ENCODE results near the gene UROC1.

GRCh38 chr3:126488886-126489569 is 28.5 kb downstream of the UROC1 start:
- no peak for TF ChIP-seq MAZ (IDR thresholded peaks at IDR 0.05; ENCODE audit: borderline replicate concordance, low read depth, low read length)
- TF ChIP-seq CTCF (conservative IDR thresholded peaks at IDR 0.05; ENCODE audit: low read depth, low read length) = no peak
- no peak for TF ChIP-seq POLR2A (IDR thresholded peaks at IDR 0.05; ENCODE audit: low read depth, low read length)
- TF ChIP-seq RAD21 (IDR thresholded peaks at IDR 0.05; ENCODE audit: low read length) = no peak
- TF ChIP-seq, protein P1, sequence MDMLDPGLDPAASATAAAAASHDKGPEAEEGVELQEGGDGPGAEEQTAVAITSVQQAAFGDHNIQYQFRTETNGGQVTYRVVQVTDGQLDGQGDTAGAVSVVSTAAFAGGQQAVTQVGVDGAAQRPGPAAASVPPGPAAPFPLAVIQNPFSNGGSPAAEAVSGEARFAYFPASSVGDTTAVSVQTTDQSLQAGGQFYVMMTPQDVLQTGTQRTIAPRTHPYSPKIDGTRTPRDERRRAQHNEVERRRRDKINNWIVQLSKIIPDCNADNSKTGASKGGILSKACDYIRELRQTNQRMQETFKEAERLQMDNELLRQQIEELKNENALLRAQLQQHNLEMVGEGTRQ (IDR thresholded peaks at IDR 0.05; ENCODE audit: low read depth, low read length) = no peak
- no peak for TF ChIP-seq MXI1 (IDR thresholded peaks at IDR 0.05; ENCODE audit: borderline replicate concordance, low read depth, low read length)
- TF ChIP-seq MAFK (IDR thresholded peaks at IDR 0.05; ENCODE audit: low read depth, low read length) = no peak
- TF ChIP-seq FOS (IDR thresholded peaks at IDR 0.05; ENCODE audit: low read depth, low read length) = no peak
- no peak for TF ChIP-seq RFX5 (IDR thresholded peaks at IDR 0.05; ENCODE audit: low read depth, low read length)
- no peak for TF ChIP-seq SMC3 (IDR thresholded peaks at IDR 0.05; ENCODE audit: low read depth, low read length)
- TF ChIP-seq, protein P2, sequence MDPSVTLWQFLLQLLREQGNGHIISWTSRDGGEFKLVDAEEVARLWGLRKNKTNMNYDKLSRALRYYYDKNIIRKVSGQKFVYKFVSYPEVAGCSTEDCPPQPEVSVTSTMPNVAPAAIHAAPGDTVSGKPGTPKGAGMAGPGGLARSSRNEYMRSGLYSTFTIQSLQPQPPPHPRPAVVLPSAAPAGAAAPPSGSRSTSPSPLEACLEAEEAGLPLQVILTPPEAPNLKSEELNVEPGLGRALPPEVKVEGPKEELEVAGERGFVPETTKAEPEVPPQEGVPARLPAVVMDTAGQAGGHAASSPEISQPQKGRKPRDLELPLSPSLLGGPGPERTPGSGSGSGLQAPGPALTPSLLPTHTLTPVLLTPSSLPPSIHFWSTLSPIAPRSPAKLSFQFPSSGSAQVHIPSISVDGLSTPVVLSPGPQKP (IDR thresholded peaks at IDR 0.05; ENCODE audit: borderline replicate concordance, low read depth, low read length) = no peak
- TF ChIP-seq CEBPB (IDR thresholded peaks at IDR 0.05; ENCODE audit: low read depth, low read length) = no peak
- no peak for TF ChIP-seq BHLHE40 (IDR thresholded peaks at IDR 0.05; ENCODE audit: low read depth, low read length)
- no peak for TF ChIP-seq NFE2L2 (IDR thresholded peaks at IDR 0.05; ENCODE audit: low read depth, low read length)
